ENCODE results near the gene ANK3. TPM values are rescaled to one million over a fixed set of nuclear protein-coding genes. Genes with fewer than 3 reads are reported as not detected.
A peak's percentile ranks its signal among the peaks of the same experiment; 100 is the strongest.

The ANK3 gene
- total RNA-seq, 2 donors from 2014 or later: 95.4 to 103 TPM

GRCh38 chr10:60417024-60417423 lies 27.3 kb upstream of the ANK3 start:
- DNase-seq (no peak), ATAC-seq (no peak)

GRCh38 chr10:60414877-60415585 lies 25.4 kb upstream of the ANK3 start:
- intact Hi-C loops (cut with DNase I, micrococcal nuclease): no loop called here
- peak; percentile 76 for ATAC-seq
- peak in 1 of 2 donors; percentile 13 for DNase-seq

More at GRCh38 chr10:60417024-60417423, 27.3 kb upstream of the ANK3 start:
- intact Hi-C loops (cut with DNase I, micrococcal nuclease): no loop called here

- peak; percentile 39 for ATAC-seq
- DNase-seq: no peak
- intact Hi-C loops (cut with DNase I, micrococcal nuclease): no loop called here
These were observed 24.4 kb upstream of the ANK3 start for GRCh38 chr10:60414111-60414510.

GRCh38 chr10:60413306-60414012 lies 23.8 kb upstream of the ANK3 start:
- intact Hi-C loops (cut with DNase I, micrococcal nuclease): no loop called here
- no peak for DNase-seq
- peak; percentile 75 for ATAC-seq

GRCh38 chr10:60410970-60411369 lies 21.3 kb upstream of the ANK3 start:
- no peak for ATAC-seq
- intact Hi-C loops (cut with DNase I, micrococcal nuclease): no loop called here
- no peak for DNase-seq

GRCh38 chr10:60409202-60409601 lies 19.5 kb upstream of the ANK3 start:
- ATAC-seq (no peak), DNase-seq (no peak)
- intact Hi-C loops (cut with DNase I, micrococcal nuclease): no loop called here

- intact Hi-C loops (cut with DNase I, micrococcal nuclease): no loop called here
- ATAC-seq (no peak), DNase-seq (no peak)
These were observed 16.5 kb upstream of the ANK3 start for GRCh38 chr10:60406182-60406581.

GRCh38 chr10:60405172-60405571 lies 15.5 kb upstream of the ANK3 start:
- no peak for ATAC-seq
- intact Hi-C loops (cut with DNase I, micrococcal nuclease): no loop called here

GRCh38 chr10:60403168-60403873 lies 13.6 kb upstream of the ANK3 start:
- DNase-seq (no peak), ATAC-seq (peak; percentile 79)
- intact Hi-C loops (cut with DNase I, micrococcal nuclease): no loop called here

More at GRCh38 chr10:60405172-60405571, 15.5 kb upstream of the ANK3 start:
- DNase-seq: no peak

GRCh38 chr10:60400366-60400765 lies 10.7 kb upstream of the ANK3 start:
- peak; percentile 61 for ATAC-seq
- DNase-seq: no peak

GRCh38 chr10:60399328-60399727 lies 9.7 kb upstream of the ANK3 start:
- DNase-seq (no peak), ATAC-seq (no peak)

More at GRCh38 chr10:60400366-60400765, 10.7 kb upstream of the ANK3 start:
- intact Hi-C loops (cut with DNase I, micrococcal nuclease): no loop called here

GRCh38 chr10:60397792-60398191 lies 8.1 kb upstream of the ANK3 start:
- intact Hi-C loops (cut with DNase I, micrococcal nuclease): no loop called here
- ATAC-seq (no peak), DNase-seq (no peak)

More at GRCh38 chr10:60399328-60399727, 9.7 kb upstream of the ANK3 start:
- intact Hi-C loops (cut with DNase I, micrococcal nuclease): no loop called here

- no peak for DNase-seq
- intact Hi-C loops (cut with DNase I, micrococcal nuclease): no loop called here
- no peak for ATAC-seq
These were observed 7.1 kb upstream of the ANK3 start for GRCh38 chr10:60396766-60397165.

- DNase-seq: no peak
- intact Hi-C loops (cut with DNase I, micrococcal nuclease): no loop called here
- ATAC-seq: no peak
These were observed 6.0 kb upstream of the ANK3 start for GRCh38 chr10:60395711-60396110.

GRCh38 chr10:60394446-60394845 lies 4.8 kb upstream of the ANK3 start:
- intact Hi-C loops (cut with DNase I, micrococcal nuclease): no loop called here
- no peak for ATAC-seq
- DNase-seq: no peak

GRCh38 chr10:60390224-60390626 lies 550 bp upstream of the ANK3 start:
- DNase-seq: no peak
- ATAC-seq: no peak
- intact Hi-C loops (cut with DNase I, micrococcal nuclease): no loop called here

- no peak for DNase-seq
- intact Hi-C loops (cut with DNase I, micrococcal nuclease): no loop called here
- peak; percentile 59 for ATAC-seq
These were observed 870 bp downstream of the ANK3 start for GRCh38 chr10:60388709-60389301.

GRCh38 chr10:60388116-60388625 lies 1.5 kb downstream of the ANK3 start:
- ATAC-seq: no peak
- intact Hi-C loops (cut with DNase I, micrococcal nuclease): no loop called here
- no peak for DNase-seq

- ATAC-seq: peak; percentile 71
- no peak for DNase-seq
- intact Hi-C loops (cut with DNase I, micrococcal nuclease): no loop called here
These were observed 2.1 kb downstream of the ANK3 start for GRCh38 chr10:60387531-60387930.

All from left colon (tissue), 2 donors.